B cell (primary cell): ENCODE measurements around the gene STX5. TPM values are rescaled to one million over a fixed set of nuclear protein-coding genes. Genes with fewer than 3 reads are reported as not detected.

ENCODE experiments used
- ATAC-seq: fragments of 200-7000 bp; cut with Tn5 transposase; one replicate; pipeline ENCODE4 v1.10.0; 2021; ENCODE audit warnings: low read depth, mild to moderate bottlenecking, moderate number of reproducible peaks, moderate library complexity
- CTCF ChIA-PET: fragments of 350-600 bp; sonication (Branson Sonifier 250); formaldehyde crosslinking; loops from one replicate; lab custom pipeline; 2021; ENCODE audit warnings: antibody characterized with exemption, inconsistent platforms; lab: Charles Lee
- POLR2A ChIA-PET: fragments of 350-600 bp; sonication (Branson Sonifier 250); formaldehyde crosslinking; loops from one replicate; lab custom pipeline; 2021; ENCODE audit warnings: antibody characterized with exemption; lab: Charles Lee
- DNase-seq: peaks from one replicate; pipeline ENCODE4 v3.0.0; 2013
- H2AFZ ChIP-seq: 2 replicates; pipeline ENCODE4 v1.6.1; 2012; ENCODE audit warnings: mild to moderate bottlenecking, low read depth, low read length; ENCODE audit not compliant: insufficient read depth, poor library complexity, severe bottlenecking
- H3K27ac ChIP-seq, 2 donors: 1 replicate in 1 of 2; 2 replicates in 1 of 2; pipeline ENCODE4 v1.5.1; 2012 to 2013; ENCODE audit warnings: low read length in 2 of 2, mild to moderate bottlenecking in 2 of 2, moderate library complexity in 1 of 2
- H3K27me3 ChIP-seq, 4 experiments: fragments of 200-600 bp in 1 of 4; sonication (generic) in 1 of 4; replicated peaks in 1 of 4; 1 replicate in 2 of 4; 2 replicates in 2 of 4; pipeline versions ENCODE4 v1.6.1 to v1.7.0; 2013 to 2016; ENCODE audit warnings: low read length in 3 of 4, mild to moderate bottlenecking in 2 of 4, mixed read lengths in 1 of 4, moderate library complexity in 1 of 4; ENCODE audit not compliant: insufficient read depth in 4 of 4, control insufficient read depth in 3 of 4; ENCODE audit errors: control extremely low read depth in 1 of 4
- H3K36me3 ChIP-seq, 2 experiments: replicated peaks in 1 of 2; 1 replicate in 1 of 2; 2 replicates in 1 of 2; pipeline versions ENCODE4 v1.6.1 to v1.7.1; 2013; ENCODE audit warnings: low read length in 1 of 2; ENCODE audit not compliant: insufficient read depth in 2 of 2, control insufficient read depth in 1 of 2; ENCODE audit errors: control extremely low read depth in 1 of 2, extremely low read depth in 1 of 2
- H3K4me1 ChIP-seq, 2 donors: fragments of 200-600 bp in 1 of 2; sonication (generic) in 1 of 2; 1 replicate in 1 of 2; 2 replicates in 1 of 2; pipeline versions ENCODE4 v1.5.1 to v1.6.1; 2013 to 2017; ENCODE audit warnings: low read length in 2 of 2; ENCODE audit not compliant: control insufficient read depth in 2 of 2, insufficient read depth in 2 of 2
- H3K4me2 ChIP-seq: replicated peaks from 2 replicates; pipeline ENCODE3; 2012; ENCODE audit warnings: mild to moderate bottlenecking, low read depth, low read length; ENCODE audit not compliant: poor library complexity, severe bottlenecking
- H3K4me3 ChIP-seq, 5 experiments: fragments of 200-600 bp in 1 of 5; sonication (generic) in 1 of 5; 1 replicate in 3 of 5; 2 replicates in 2 of 5; pipeline versions ENCODE4 v1.5.1 to v1.7.0; 2011 to 2016; ENCODE audit warnings: low read length in 4 of 5, mild to moderate bottlenecking in 4 of 5, low read depth in 2 of 5, control low read depth in 1 of 5, moderate library complexity in 1 of 5; ENCODE audit not compliant: insufficient read depth in 1 of 5; ENCODE audit errors: control extremely low read depth in 1 of 5, extremely low read depth in 1 of 5
- H3K79me2 ChIP-seq: fragments of 200-600 bp; sonication (generic); one replicate; pipeline ENCODE4 v1.6.0; 2016; ENCODE audit warnings: low read length; ENCODE audit not compliant: control insufficient read depth, insufficient read depth
- H3K9ac ChIP-seq: fragments of 200-600 bp; sonication (generic); 2 replicates; pipeline ENCODE4 v1.6.1; 2017; ENCODE audit warnings: mild to moderate bottlenecking, low read length, moderate library complexity
- H3K9me3 ChIP-seq, 3 donors: one replicate each; pipeline versions ENCODE4 v1.6.1 to v1.7.1; 2013; ENCODE audit warnings: low read length in 2 of 3; ENCODE audit not compliant: control insufficient read depth in 2 of 3, insufficient read depth in 1 of 3; ENCODE audit errors: control extremely low read depth in 1 of 3
- H4K20me1 ChIP-seq: 2 replicates; pipeline ENCODE4 v1.6.0; 2012; ENCODE audit warnings: mild to moderate bottlenecking, low read length; ENCODE audit not compliant: insufficient read depth, control insufficient read depth, poor library complexity, severe bottlenecking
- H3K27ac Mint-ChIP-seq: one replicate; pipeline ENCODE4 v1.8.0; 2021; ENCODE audit warnings: mixed read lengths
- H3K27me3 Mint-ChIP-seq: one replicate; pipeline ENCODE4 v1.8.0; 2021; ENCODE audit warnings: mixed read lengths
- H3K4me1 Mint-ChIP-seq: one replicate; pipeline ENCODE4 v1.8.0; 2021; ENCODE audit warnings: mixed read lengths
- H3K4me3 Mint-ChIP-seq: one replicate; pipeline ENCODE4 v1.8.0; 2021; ENCODE audit warnings: mixed read lengths
- H3K9me3 Mint-ChIP-seq: one replicate; pipeline ENCODE4 v1.8.0; 2022; ENCODE audit warnings: mixed read lengths; ENCODE audit not compliant: insufficient read depth
- EZH2 ChIP-seq: IDR thresholded peaks from 2 replicates; pipeline ENCODE4 v1.6.1; 2012; ENCODE audit warnings: borderline replicate concordance, low read depth, mild to moderate bottlenecking, moderate library complexity, low read length; ENCODE audit not compliant: insufficient read depth, poor library complexity, severe bottlenecking
- WGBS: methylation state at CpG from one replicate; pipeline ENCODE4 v1.1.5; 2013; ENCODE audit warnings: missing lambda C conversion rate; ENCODE audit not compliant: insufficient coverage; 5-methylcytosine and 5-hydroxymethylcytosine counted together
- intact Hi-C: fragments of 100-400 bp; cut with micrococcal nuclease; formaldehyde crosslinking; loops from one replicate; pipeline ENCODE4 v1.10.0; 2022
- polyA plus RNA-seq: library from polyadenylated mRNA; depleted of rRNA; stranded (reverse); fragments of >200 nt; gene quantifications from 2 replicates; pipeline ENCODE4 v1.2.3, GENCODE V29; 2012
- total RNA-seq, 2 donors: library from RNA; stranded (reverse); fragments of 120-200 nt in 1 of 2; gene quantifications; 1 replicate in 1 of 2; 2 replicates in 1 of 2; pipeline versions ENCODE4 v1.2.3 to v1.2.4, GENCODE V29; 2013 to 2022
- TF ChIP-seq, protein P1 (sequence below): fragments of 200-600 bp; IDR thresholded peaks from one replicate; pipeline ENCODE4 v1.8.0; 2022; ENCODE audit warnings: antibody characterized with exemption, mild to moderate bottlenecking

The STX5 gene
- total and polyA plus RNA-seq, 2 donors (not counting 1 experiment from before 2014, with no cell fraction given): 41.0 to 99.1 TPM

DNA sequence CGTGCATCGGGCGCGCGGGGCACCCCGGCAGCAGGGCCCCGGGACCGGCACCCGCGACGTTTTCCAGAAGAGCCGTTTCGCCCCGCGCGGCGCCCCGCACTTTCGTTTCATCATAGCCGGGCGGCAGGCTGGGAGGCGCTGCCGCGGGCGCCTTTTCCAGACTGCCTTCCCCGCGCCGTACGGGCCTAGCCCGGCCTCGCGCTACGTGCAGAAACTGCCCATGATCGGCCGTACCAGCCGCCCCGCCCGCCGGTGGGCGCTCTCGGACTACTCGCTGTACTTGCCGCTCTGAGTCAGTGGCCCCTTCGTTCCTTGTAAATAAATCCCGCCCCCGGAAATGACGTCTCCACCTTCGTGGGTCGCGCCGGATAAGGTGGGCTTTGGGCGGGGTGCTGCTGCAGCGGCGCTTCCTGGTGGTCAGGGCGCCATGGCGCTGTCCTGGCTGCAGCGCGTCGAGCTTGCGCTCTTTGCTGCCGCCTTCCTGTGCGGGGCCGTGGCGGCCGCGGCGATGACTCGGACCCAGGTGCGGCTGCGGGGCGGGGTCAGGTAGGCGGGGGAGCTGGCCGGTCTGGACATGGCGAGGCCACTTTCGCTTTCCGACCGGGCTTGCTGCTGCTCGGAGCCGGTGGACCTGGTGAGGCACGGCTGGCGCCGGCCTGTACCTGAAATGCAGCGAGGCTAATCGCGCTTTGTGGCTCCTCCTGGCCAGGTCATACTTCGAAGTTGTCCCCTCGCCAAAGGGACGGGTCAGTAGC lies 44.7 kb downstream of the STX5 start, which contains the start of gene TMEM179B:
Gene TMEM179B (plus strand): TSS at position 398 of the 755 bp plus-strand sequence. CDS start 30 bp downstream, at position 428.
- ATAC-seq (peak; percentile 70), DNase-seq (peak; percentile 98)
- H3K9me3 Mint-ChIP-seq: no peaks in the 10 kb centered on the region
- Histone ChIP-seq H3K27ac (peak within 1 kb of the TSS; percentile 68 to 78), H3K9ac (peak within 1 kb of the TSS; percentile 87), H4K20me1 (peaks cover 15% of the 10 kb centered on the region), H3K4me2 (peak within 1 kb of the TSS; percentile 81), H3K4me1 (peaks cover 27 to 35% of the 10 kb centered on the region in 2 donors), H3K79me2 (peaks cover 40% of the 10 kb centered on the region), H3K4me3 (peak within 1 kb of the TSS; percentile 87 to 97 (median 94)), H3K27me3 (no peaks in the 10 kb centered on the region), H3K9me3 (no peaks in the 10 kb centered on the region), H2AFZ (peak within 1 kb of the TSS; percentile 83), H3K36me3 (peaks cover 1 to 23% of the 10 kb centered on the region in 2 experiments)
- peak within 1 kb of the TSS; percentile 97 for H3K4me3 Mint-ChIP-seq
- H3K4me1 Mint-ChIP-seq: peaks cover 48% of the 10 kb centered on the region
- peak within 1 kb of the TSS; percentile 96 for H3K27ac Mint-ChIP-seq
- CTCF ChIA-PET: interaction anchor here (0.6 to 7.2 kb wide), 43 partner anchors 8 to 393 kb away, joined by 3 to 101 read pairs (median 4); partner anchors contain the start of genes B3GAT3, BSCL2, EEF1G and GANAB
- no peaks in the 10 kb centered on the region for H3K27me3 Mint-ChIP-seq
- intact Hi-C loops: loop anchor here (1.0 to 10.0 kb wide), 7 partner anchors 16 to 392 kb away; partner anchors contain the start of genes NXF1, TAF6L, WDR74 and ZBTB3
- POLR2A ChIA-PET: interaction anchor here (0.6 to 3.7 kb wide), 19 partner anchors 14 to 1358 kb away, joined by 3 to 60 read pairs (median 6); partner anchors contain the start of genes C11orf98, CPSF7, CSKMT and HNRNPUL2
- TF ChIP-seq EZH2: no peak
- TF ChIP-seq, protein P1, sequence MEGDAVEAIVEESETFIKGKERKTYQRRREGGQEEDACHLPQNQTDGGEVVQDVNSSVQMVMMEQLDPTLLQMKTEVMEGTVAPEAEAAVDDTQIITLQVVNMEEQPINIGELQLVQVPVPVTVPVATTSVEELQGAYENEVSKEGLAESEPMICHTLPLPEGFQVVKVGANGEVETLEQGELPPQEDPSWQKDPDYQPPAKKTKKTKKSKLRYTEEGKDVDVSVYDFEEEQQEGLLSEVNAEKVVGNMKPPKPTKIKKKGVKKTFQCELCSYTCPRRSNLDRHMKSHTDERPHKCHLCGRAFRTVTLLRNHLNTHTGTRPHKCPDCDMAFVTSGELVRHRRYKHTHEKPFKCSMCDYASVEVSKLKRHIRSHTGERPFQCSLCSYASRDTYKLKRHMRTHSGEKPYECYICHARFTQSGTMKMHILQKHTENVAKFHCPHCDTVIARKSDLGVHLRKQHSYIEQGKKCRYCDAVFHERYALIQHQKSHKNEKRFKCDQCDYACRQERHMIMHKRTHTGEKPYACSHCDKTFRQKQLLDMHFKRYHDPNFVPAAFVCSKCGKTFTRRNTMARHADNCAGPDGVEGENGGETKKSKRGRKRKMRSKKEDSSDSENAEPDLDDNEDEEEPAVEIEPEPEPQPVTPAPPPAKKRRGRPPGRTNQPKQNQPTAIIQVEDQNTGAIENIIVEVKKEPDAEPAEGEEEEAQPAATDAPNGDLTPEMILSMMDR: peak; percentile 65
- WGBS: under 1% methylated on average over 88 of the region's 88 CpGs
